HG03108 (cell line): ENCODE data around the gene SERPINB5.

Source experiments
- ATAC-seq: cut with Tn5 transposase; IDR thresholded peaks from one replicate; pipeline ENCODE4 v1.9.1; 2021; ENCODE audit warnings: moderate library complexity; ENCODE audit not compliant: unreplicated experiment

The SERPINB5 gene

GRCh38 chr18:63523660-63524059 is 46.9 kb downstream of the SERPINB5 start:
- no peak for ATAC-seq

DNA sequence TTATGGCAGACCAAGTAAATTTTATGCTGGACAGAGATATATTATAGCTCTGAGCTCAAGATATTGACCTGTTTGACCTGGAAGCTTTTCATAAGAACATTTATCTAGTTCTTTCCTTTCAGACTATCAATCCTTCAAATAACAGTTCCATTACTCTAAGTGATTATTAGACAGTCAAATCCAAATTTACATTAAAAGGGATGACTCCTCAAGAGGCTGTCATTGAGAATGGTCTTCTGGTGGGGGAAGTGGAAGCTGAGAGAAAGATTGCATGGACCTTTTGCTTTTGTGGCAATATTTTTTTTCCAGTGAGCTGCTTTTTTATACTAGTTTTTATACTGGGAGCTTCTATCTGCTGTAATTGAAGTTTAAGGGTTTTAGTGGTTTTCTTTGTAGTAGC is 50.5 kb downstream of the SERPINB5 start:
- ATAC-seq = no peak

GRCh38 chr18:63528863-63529492 is 52.2 kb downstream of the SERPINB5 start:
- no peak for ATAC-seq

DNA sequence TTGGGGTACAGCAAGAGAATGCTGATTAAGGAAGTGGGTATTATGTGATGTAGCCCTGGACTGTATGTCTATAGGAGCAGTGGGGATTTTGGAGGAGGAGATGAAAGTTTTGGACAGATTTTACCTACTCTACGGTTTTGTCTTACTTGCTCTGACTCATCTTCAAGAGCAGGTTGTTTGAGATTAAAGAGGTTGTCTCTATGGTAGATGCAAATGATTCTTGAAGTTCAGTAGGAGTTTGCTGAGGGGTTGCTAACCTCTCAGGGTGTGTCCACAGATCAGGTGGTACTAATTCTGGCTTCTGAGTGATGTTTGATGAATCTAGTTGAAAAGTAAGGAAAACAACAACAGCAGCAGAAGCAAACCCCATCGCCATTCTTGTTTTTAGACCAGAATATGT is 55.7 kb downstream of the SERPINB5 start:
- ATAC-seq = no peak

DNA sequence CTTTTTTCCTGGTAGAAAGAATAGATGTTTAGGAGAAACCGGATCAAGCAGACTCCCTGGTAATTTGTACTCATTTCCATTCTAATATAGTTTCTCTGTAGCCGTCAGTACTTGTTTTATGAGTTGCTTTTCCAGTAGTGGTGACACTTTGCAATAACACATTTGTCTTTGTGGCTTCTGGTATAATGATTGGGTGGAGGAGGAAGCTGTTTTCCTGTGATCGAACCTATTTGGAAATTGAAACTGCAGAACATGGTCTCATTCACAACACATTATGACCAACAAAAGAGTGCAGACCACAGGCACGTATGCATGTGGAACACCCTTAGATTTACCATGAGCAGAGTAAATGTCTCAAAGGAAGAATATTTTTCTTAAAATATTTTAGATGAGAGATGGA is 57.9 kb downstream of the SERPINB5 start:
- ATAC-seq = no peak

- no peak for ATAC-seq
Measured at GRCh38 chr18:63539904-63540510, 63.2 kb downstream of the SERPINB5 start.

DNA sequence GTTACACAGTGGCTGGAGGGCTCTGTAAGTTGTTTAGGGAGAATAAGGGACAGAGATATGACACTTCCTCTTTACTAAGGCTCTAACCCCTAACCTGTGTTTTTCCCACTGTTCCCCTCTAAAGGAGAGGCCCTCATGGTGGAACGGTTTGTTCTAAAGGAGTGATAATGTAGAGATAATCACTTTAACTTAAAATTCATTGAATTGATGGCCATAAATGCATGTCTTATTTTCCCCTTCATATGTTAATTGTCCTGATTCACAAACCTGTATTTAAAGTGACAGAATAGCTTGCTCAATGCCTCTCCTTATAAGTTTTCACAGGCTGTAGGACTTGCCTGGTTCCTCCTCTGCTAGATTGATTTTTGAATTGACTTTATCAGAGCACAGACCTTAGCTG is 65.3 kb downstream of the SERPINB5 start, which contains the start of gene SERPINB12:
Gene SERPINB12, plus strand, starts transcription at position 301 of the 400 bp plus-strand sequence. CDS start 13,791 bp downstream, outside the sequence.
- ATAC-seq = no peak

GRCh38 chr18:63544017-63544416 is 67.3 kb downstream of the SERPINB5 start:
- ATAC-seq = no peak

- no peak for ATAC-seq
Measured at GRCh38 chr18:63545000-63545399, 68.2 kb downstream of the SERPINB5 start.

GRCh38 chr18:63550068-63550467 is 73.3 kb downstream of the SERPINB5 start:
- no peak for ATAC-seq

DNA sequence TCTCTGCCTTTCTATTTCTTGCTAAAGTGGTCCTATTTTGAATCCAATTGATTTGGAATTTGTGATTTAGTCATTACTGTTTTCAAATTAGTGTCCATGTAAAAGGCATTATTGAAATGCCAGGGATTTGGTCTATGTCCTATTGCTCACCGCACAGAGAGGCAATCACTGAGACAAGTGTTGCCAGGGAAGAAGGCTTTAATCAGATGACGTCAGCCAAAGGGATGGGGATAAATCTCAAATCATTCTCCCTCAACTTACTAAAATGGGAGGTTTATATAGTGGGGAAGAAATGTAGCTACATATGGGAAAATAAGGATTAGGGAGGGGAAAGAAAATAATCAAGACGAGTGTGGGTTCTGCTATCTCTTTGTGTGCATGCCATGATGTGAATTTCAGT is 75.0 kb downstream of the SERPINB5 start:
- no peak for ATAC-seq

DNA sequence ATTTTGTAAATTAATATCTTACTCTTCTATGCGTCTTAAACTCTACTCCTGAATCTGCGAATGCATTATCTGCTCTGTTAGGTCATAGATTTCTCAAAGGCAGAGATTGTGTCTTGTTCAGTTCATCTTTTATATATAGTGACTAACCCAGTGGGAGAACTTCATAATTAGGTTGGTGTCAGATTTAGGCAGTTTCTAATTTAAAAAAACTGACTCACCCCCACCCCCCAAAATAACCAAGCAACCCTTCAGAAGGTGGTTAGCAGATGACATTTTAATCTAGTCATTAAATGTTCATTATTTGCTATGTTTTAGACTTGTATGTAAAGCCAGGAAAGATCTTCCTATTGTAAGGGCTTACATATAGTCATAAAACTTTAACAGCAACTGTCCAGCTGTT is 75.8 kb downstream of the SERPINB5 start:
- no peak for ATAC-seq

GRCh38 chr18:63553081-63553480 is 76.3 kb downstream of the SERPINB5 start:
- ATAC-seq = no peak
